HEK293T (cell line): ENCODE data around the gene OR2H2.

ENCODE experiments used
- FOXA1 ChIP-seq: fragments of 450-650 bp; IDR thresholded peaks from 2 replicates; pipeline ENCODE4 v1.6.1; 2016; ENCODE audit warnings: mild to moderate bottlenecking
- FOXM1 ChIP-seq: fragments of 450-650 bp; IDR thresholded peaks from 2 replicates; pipeline ENCODE4 v1.6.1; 2017; ENCODE audit warnings: mild to moderate bottlenecking, borderline replicate concordance
- NFRKB ChIP-seq: fragments of 450-650 bp; IDR thresholded peaks from 2 replicates; pipeline ENCODE4 v1.6.1; 2016; ENCODE audit warnings: mild to moderate bottlenecking, moderate library complexity
- SP1 ChIP-seq: fragments of 450-650 bp; IDR thresholded peaks from 2 replicates; pipeline ENCODE4 v1.6.1; 2017
- SUZ12 ChIP-seq: fragments of 450-650 bp; IDR thresholded peaks from 2 replicates; pipeline ENCODE4 v1.6.1; 2016; ENCODE audit warnings: mild to moderate bottlenecking
- ZNF384 ChIP-seq: fragments of 450-650 bp; IDR thresholded peaks from 2 replicates; pipeline ENCODE4 v1.6.1; 2016

DNA sequence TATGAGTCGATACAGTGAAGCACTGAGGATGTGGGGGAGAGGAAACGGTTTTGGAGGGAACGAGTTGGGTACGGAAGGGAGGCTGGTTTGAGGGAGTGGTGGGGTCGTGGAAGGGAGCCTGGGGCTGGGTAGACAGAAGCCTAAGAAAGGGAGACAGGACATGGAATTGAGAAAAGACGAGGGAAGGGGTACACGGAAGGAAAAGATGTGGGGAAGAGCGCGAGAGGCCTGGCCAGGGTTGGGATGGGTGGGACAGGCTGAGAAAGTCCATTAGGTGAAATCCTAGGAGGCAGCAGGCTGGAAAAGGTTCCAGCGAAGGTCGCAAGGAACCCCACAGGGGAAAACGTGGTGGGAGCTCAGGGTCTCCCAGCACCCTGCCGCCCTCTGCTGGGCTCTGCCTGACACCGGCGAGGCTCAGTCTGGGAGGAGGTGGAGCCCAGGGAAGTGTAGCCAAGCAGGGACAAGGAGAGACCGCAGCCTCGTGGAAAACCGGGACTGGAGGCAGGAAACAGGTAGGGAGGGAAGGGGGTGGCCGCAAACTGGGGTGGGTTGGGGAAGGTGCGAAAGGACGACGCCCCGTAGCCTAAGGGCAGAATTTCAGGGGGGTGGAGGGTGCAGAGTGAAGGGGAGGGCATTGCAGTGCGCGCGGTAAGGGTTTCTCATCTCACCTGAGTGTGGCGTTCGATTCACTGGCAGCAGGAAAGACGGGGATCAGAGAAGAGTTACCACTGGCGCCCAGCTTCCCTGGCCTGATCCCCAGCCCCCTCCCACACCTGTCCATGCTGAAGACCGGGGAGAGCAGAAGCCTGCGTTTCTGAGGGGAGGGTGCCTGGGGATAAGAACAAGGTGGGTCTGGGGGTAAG lies 43.7 kb downstream of the OR2H2 start:
- TF ChIP-seq SP1 (no peak), FOXM1 (no peak), ZNF384 (no peak), FOXA1 (no peak), SUZ12 (no peak), NFRKB (no peak)
